Left cardiac atrium (tissue), 4 donors: ENCODE data around the gene SMURF2. TPM values are rescaled to one million over a fixed set of nuclear protein-coding genes. Genes with fewer than 3 reads are reported as not detected.
"Not testable (repeated sequence)": the region's sequence is repeated elsewhere in the genome, so short reads cannot be mapped to it uniquely, and the experiment has no call there.

Experiments
- ATAC-seq, 2 donors: fragments of 200-7000 bp; cut with Tn5 transposase; one replicate each; pipeline ENCODE4 v1.9.1; 2020; ENCODE audit warnings: mild to moderate bottlenecking in 2 of 2, moderate library complexity in 2 of 2
- DNase-seq: peaks from one replicate; pipeline ENCODE4 v3.0.0-alpha.2; 2020
- intact Hi-C, 2 donors: fragments of 100-400 bp; cut with DNase I; formaldehyde crosslinking; loops; one replicate each; pipeline versions ENCODE4 v1.14.1 to v1.15.1; 2022 to 2023
- total RNA-seq, 2 donors: library from RNA; stranded (reverse); fragmentation: NEBNext Ultra II Directional; extraction: Animal tissue kit (Norgen Biotek cat#: 25700); gene quantifications; one replicate each; pipeline ENCODE4 v1.2.1, GENCODE V29; 2021
- donor health status: DM: no; HTN: yes; CAD: no.
- donor health status: DM: no; HTN: yes; CAD: no; lungs with severe emphysema.
- donor health status: DM: yes; HTN: yes; CAD: no.
- donor health status: Dilated cardiomyopathy.

Gene SMURF2
- total RNA-seq, 2 donors from 2014 or later: 14.3 to 17.9 TPM

DNA sequence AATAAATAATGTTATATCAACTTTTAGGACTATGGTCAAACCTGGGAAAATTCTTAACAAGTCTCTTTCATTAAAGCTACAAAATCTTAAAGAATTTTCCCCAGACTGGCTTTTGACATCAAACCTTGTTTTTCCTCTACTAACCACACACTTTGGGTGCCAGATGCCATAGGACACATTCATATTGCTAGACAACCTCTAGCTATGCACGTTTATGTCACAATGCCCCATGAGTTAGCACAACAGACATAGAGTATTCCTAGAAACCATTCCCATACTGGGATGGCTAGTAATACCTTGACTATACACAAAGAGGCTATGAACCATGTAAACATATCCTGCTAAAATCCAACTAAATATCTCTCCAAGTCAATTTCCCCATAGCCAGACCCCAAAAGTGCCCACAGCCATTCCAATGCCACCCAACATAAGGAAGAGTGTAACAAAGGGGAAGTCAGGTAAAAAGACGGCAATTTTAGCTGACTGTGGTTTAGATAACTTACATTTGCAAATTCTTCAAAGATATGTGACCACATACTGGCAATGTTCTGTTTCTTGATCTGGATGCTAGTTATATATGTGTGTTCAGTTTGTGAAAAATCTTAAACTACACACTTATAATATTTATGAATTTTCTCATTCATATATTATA lies 23.4 kb downstream of the SMURF2 start:
- DNase-seq (no peak), ATAC-seq (no peak)
- intact Hi-C loops: no loop called here

DNA sequence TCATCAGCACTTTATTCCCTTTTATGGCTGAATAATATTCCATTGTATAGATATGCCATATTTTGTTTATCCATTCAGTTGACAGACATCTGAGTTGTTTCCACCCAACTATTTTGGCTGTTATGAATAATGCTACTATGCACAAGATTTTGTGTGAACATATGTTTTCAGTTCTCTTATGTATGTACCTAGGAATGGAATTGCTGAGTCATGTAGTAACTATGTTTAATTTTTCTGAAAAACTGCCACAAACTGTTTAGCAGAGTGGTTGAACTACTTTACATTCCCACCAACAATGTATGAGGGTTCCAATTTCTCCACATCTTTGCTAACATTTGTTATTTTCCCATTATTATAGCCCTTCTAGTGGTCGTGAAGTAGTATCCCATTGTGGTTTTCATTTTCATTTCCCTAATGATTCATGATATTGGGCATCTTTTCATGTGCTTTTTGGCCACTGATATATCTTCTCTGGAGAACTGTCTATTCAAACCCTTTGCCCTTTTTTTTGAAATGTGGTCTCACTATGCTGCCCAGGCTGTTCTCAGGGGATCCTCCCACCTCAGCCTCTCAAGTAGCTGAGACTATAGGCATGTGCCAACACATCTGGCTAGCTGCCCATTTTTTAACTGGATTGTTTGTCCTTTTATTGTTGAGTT lies 26.3 kb downstream of the SMURF2 start:
- intact Hi-C loops: no loop called here
- DNase-seq: no peak
- no peak for ATAC-seq

DNA sequence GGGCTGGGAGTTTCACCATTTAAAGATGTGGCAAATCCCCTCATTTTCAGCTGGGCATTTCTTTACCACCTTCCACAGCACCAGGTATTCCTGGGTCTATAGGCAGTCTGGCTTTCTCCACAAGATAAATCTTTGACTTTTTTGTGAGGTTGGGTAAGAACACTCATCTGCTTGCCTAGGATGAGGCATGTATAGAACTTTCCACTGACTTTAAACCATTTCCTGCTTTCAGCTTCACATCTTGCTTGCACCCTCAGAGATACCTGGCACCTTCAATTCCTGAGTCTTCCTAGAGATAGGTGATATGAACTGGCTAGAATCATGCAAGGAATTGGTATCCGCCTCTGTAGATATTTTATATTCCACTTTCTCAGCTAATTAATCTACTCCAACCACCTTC lies 27.9 kb downstream of the SMURF2 start:
- intact Hi-C loops: no loop called here
- ATAC-seq: no peak
- no peak for DNase-seq

DNA sequence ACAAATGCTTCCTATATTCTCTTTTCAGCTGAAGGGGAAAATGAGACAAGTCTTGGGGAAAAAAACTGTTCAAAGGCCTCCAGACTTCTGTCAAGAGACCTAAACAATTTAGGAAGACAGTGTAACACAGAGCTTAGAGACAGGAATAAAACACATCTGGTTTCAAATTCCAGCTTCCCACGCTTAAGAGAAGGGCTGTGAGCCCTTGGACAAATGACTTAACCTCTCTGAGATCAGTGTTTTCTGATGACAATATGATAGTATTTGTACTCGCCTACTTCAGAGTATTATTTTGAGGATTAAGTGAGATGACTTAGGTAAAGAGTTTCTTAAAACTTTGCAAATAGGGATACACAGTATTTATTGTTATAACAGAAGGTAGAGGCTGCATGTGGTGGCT lies 29.5 kb downstream of the SMURF2 start:
- DNase-seq (no peak), ATAC-seq (no peak)
- intact Hi-C loops: no loop called here

DNA sequence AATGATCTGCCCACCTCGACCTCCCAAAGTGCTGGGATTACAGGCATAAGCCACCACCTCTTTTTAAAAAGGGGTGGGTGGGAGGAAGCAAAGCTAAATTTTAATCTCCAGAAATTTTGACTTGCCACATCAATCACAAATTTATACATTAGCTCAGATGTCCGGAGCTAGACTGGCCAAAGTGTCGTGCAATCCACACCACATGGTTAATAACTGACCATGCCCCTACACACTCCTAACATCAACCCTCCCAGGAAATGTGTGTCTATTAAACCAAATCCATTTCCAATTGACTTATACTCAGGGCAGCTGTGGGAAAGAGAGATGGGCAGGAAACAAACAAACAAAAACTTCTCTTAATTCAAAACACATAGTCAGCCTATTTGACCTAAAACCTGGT lies 29.9 kb downstream of the SMURF2 start:
- intact Hi-C loops: no loop called here
- no peak for ATAC-seq
- DNase-seq: no peak

DNA sequence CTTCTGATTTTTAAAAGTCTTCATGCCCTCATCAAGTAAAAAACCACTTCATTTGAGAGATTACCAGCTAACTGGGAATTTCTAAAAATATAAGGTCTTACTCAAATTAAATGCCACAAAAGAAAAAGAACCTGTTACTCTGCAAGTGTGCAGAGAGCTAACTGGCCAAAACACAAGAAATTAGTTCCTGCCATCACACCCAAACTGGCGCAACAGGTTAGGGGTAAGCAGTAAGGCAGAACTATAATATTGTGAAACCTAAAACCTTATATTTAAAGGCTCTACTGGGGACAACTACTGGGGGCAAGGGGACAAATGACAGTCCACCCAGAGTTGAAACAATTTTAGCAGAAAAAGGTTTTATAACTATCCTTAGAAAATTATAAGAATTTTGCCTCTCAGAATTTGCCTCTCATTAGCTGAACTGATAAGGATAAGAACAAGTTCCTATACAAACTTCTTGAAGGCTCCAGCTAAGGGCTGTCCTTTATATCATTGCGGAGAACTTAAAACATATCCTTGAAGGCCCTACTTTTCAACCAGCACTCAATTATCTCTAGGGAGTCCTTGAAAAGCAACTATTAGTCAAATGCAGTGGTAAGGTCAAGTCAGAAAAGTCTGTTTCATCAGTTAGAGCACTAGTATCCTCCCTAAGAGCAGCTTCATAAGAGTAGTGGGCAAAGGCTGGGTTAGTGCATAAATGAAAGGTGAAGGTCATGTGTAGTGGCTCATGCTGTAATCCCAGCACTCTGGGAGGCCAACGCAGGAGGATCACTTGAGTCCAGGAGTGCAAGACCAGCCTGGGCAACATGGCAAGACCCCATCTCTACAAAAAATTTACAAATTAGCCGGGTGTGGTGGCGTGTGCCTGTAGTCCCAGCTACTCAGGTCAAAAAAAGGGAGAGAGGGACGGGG lies 31.5 kb downstream of the SMURF2 start:
- no peak for ATAC-seq
- intact Hi-C loops: no loop called here

DNA sequence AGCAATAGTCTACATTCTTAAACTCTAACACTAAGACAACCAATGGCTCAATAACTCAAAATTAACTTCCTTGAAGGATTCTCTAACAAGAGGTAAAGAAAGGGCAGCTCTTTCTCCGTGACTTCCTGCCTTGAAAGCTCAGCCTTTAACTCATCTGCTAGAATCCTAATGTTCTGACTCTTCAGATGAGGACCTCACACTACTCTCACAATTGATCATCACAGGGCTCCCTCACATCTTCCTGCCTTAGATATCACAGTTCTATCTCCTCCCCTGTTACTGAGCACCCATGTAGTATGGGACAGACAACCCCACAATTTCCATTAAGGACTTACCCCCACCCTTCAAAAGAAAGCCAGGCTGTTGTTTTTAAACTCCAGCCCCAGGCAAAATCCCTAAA lies 33.5 kb downstream of the SMURF2 start:
- DNase-seq: no peak
- intact Hi-C loops: no loop called here
- ATAC-seq: no peak

More for the DNA sequence above, 31.5 kb downstream of the SMURF2 start:
- no peak for DNase-seq

DNA sequence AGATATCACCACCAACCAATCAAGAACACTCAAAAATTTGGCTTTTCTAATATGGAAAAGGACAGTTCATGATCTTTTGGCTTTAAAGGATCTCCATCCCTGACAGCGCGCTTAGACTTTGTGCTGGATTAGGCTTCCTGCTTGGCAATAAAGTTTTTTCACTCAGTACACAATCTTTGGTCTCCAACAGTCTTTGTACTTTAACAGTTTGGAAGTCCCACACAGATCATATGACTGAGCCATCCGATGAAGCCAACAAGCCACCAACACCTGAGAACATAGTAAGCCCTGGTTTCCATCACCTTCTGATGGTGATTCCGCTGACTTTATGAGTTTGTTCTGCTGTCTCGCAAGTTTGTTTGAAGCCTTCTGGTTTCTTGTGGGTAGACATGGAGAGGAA lies 34.3 kb downstream of the SMURF2 start:
- ATAC-seq (no peak), DNase-seq (no peak)
- intact Hi-C loops: no loop called here

DNA sequence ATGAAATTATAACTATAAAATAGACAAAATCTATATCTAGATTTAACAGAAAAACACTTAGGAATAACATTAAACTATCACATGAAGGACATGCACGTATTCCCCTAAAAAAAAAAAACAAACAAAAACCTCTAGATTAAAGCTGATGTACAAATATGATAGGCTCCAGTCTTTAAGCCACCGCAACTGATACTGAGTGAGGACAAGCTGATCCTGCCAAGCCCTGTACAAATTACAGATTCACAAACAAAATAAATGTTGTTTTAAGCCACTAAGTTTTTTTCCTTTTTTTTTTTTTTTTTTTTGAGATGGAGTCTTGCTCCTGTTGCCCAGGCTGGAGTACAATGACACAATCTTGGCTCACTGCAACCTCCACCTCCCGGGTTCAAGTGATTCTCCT lies 35.3 kb downstream of the SMURF2 start:
- no peak for ATAC-seq
- no peak for DNase-seq
- intact Hi-C loops: no loop called here

DNA sequence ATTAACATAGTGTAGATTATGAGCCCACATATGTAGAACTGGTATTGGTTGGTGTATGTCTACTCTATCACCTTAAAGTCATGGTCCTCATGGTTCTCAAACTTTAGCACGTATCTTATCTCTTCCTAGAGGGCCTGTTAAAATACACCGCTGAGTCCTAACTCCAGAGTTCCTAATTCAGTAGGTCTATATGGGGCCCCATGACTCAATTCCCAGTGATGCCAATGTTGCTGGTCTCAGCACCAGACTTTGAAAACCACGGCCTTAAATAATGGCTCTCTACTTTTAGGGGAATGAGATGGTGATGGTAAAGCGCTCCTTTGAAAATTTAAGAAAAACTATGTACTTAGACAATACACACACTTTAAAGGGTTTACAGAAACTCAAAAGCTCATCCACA lies 36.6 kb downstream of the SMURF2 start:
- intact Hi-C loops: no loop called here
- no peak for DNase-seq
- peak in 1 of 2 donors; percentile 13 for ATAC-seq

DNA sequence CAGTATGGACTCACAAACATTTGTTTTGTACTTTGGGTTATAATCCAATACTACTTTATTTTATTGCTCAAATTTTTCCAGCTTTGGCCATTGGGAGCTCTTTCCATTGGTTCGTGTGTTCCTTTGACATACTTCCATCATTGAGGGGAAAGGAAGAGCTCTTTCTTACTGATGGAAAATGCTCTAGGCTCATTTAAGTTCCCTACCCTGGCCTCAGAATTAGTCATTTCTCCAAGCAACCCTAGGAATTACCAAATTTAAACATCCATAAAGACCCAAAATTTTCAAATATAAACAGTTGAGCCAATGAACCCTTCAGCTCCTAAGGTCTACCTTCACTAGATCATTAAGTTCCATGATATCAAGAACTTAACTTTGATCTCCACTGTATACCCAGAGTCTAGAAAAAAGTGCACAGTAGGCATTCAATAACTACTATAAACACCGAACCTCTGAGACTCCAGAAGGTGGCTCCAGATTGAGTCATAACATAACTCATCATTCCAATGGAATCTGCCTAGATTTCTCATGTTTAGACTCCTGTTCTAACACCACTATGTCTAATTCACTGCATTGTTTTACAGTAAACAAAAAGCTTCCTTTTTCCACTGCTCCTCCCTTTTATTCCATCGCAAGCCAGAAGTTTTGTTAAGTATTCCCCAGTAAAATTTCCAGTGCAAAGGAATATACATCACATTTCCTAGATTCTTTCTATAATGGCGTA lies 39.0 kb downstream of the SMURF2 start:
- peak in 1 of 2 donors; percentile 83 for ATAC-seq
- DNase-seq: no peak
- intact Hi-C loops: no loop called here

DNA sequence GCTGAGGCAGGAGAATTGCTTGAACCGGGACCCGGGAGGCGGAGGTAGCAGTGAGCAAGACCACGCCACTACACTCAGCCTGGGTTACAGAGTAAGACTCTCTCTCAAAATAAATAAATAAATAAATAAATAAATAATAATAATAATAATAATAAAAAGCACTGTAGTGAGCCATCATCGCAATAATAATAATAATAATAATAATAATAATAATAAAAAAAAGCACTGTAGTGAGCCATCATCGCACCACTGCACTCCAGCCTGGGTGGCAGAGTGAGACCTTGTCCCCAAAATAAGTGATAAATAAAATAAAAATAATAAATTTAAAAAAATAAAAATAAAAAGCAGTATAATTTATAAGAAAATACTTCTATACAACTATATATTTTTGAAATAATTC lies 40.3 kb downstream of the SMURF2 start:
- ATAC-seq (no peak), DNase-seq (no peak)
- intact Hi-C loops: no loop called here

DNA sequence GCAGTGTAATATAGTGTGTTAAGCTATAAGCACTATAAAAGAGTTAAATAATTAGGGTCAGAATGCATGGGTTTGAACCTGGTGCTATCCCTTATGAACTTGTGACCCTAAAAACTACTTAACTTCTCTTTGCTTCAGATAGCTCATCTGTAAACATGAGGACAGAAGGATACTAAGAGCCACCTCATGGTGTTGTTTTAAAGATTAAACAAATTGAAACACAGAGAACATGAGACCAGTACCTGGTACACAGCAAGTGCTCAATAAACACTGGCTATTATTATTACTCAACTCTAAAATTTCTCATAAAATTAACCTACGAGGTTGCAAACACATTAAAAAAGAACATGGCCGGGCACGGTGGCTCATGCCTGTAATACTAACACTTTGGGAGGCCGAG lies 43.3 kb downstream of the SMURF2 start:
- no peak for DNase-seq
- no peak for ATAC-seq
- intact Hi-C loops: no loop called here

DNA sequence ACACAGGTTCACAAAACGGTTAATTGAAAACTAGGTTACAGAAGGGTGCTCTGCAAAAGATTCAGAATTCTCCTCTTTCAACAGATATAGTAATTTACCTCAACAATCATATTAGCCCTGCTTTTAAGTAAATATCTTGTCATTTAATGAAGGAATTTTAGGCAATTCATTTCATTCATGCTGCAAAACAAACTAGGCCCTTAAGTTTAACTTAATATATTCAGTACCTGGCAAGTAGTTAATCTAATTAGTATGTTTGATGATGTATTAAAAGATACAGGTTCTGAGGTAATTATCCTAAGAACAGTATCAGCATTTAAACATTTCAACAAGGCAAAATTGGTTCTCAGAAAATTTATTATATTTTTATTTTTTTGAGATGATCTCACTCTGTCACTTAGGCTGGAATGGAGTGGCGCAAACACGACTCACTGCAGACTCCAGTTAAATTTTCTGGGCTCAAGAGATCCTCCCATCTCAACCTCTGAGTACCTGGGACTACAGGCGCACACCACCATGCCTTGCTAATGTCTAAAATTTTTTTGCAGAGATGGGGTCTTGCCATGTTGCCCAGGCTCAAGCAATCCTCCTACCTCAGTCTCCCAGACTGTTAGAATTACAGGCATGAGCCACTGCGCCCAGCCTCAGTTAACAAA lies 44.9 kb downstream of the SMURF2 start:
- DNase-seq: no peak
- intact Hi-C loops: no loop called here
- no peak for ATAC-seq

DNA sequence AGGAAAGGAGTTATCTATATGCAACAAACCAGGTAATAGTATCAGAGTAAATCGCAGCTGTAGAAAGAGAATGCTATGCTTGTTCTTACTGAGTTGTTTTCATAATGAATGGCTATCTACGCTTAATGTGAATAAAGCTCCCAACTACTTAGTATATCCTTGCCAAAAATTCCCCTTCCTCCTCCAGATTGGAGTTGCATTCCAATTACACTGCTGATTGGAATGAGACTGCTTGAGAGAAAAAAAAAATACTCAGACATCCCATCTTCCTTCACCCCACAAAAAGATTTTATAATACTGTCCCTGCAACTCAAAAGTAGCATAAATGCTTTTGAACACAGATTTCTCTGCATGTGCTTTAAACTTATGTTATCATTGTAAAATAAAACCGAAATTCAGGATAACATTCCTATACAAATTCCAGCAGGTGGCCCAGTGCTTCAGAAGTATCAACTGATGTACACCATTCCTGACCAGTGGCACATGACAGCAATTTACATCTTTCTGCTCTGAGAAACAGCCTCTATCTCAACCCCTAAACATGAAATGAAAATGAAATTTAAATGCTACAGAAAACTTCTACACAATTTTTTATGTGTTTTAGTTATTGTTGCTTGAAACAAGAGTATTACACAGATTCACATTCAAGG lies 47.0 kb downstream of the SMURF2 start:
- DNase-seq: no peak
- intact Hi-C loops: no loop called here
- peak in 1 of 2 donors; percentile 73 for ATAC-seq

DNA sequence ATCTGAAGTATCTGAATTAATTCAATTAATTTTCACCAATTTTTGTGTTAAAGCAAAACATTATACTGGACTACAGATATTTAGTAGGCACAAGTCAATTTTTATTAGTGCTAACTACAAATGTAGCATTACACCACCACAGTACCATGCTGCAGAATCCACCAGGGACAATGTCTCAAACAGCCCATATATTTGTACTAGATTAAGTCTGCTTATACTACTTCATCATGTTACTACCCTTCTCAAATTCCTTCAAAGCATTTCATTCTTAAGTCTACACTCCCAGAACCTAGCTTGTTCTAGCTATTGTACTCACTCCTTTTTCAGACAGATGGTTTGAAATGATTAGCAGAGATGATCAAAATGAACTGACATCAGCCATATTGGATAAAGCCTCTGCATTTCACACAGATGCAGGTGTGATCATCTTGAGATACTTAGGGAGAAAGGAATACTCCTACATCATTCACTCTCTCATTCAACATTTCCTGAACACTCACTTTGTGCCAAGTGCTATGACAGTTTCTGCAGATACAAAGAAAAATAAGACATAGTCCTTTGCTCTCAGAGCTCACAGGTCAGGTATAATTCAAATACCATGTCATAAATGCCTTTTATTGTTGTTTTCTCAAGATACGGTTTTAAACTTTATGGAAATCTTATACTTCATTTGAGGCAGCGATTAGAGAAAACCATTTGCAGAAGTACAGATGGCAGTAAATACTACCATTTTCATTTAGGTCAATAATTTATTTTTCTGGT lies 47.7 kb downstream of the SMURF2 start:
- intact Hi-C loops: no loop called here
- DNase-seq (no peak), ATAC-seq (no peak)

DNA sequence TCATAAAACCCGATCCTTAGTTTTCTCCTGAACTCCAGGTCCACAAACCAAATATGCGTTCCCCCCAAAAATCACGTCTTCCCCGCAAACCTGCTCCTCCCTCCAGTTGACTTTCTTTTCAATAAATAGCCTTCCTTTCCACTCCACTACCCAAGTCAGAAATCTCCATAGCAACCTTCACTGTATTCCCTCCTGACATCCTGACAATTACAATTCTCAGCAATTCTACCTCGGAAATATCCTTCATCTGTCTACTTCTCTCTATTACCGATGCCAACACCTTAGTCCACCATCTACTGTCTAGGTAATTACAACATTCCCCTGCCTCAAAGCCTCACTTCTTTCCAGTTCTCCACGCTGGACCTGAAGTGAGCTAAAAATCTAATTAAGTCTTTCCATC lies 50.7 kb downstream of the SMURF2 start:
- ATAC-seq (no peak), DNase-seq (no peak)
- intact Hi-C loops: no loop called here

DNA sequence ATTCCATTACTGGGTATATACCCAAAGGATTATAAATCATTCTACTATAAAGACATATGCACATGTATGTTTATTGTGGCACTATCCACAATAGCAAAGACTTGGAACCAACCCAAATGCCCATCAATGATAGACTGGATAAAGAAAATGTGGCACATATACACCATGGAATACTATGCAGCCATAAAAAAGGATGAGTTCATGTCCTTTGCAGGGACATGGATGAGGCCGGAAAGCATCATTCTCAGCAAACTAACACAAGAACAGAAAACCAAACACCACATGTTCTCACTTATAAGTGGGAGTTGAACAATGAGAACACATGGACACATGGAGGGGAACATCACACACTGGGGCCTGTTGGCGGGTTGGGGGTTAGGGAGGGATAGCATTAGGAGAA lies 51.9 kb downstream of the SMURF2 start:
- intact Hi-C loops, ATAC-seq, DNase-seq: not testable (repeated sequence)
